ENCODE data around the gene TAF1C. TPM values are rescaled to one million over a fixed set of nuclear protein-coding genes. Genes with fewer than 3 reads are reported as not detected.

Gene TAF1C
- total RNA-seq, 1 donor, result 19.5 TPM

GRCh38 chr16:84212631-84213030 lies 25.8 kb upstream of the TAF1C start:
- Histone ChIP-seq H3K79me2 (ENCODE audit: insufficient read depth, low read length) (no peaks in the 10 kb centered on the region), H3K36me3 (ENCODE audit: insufficient read depth, low read length) (no peaks in the 10 kb centered on the region), H3K4me3 (ENCODE audit: insufficient read depth, low read length) (no peak overlapping the region), H3K4me2 (ENCODE audit: insufficient read depth, low read length) (no peak overlapping the region), H3K9me3 (ENCODE audit: low read depth, low read length) (no peaks in the 10 kb centered on the region), H3K4me1 (ENCODE audit: insufficient read depth, low read length) (no peaks in the 10 kb centered on the region), H2AFZ (ENCODE audit: low read length) (no peak overlapping the region), H4K20me1 (ENCODE audit: insufficient read depth, low read length) (no peaks in the 10 kb centered on the region), H3K27ac (ENCODE audit: low read depth, low read length) (no peak overlapping the region), H3K27me3 (ENCODE audit: insufficient read depth, low read length) (peaks cover 7% of the 10 kb centered on the region)
- TF ChIP-seq CTCF (IDR thresholded peaks at IDR 0.05; ENCODE audit: extremely low read depth, low read depth, low read length), result no peak
- peak; percentile 27 for DNase-seq (ENCODE audit: insufficient read length, low spot score, missing footprints)

- Histone ChIP-seq H3K4me2 (ENCODE audit: insufficient read depth, low read length) (no peak overlapping the region), H3K27me3 (ENCODE audit: insufficient read depth, low read length) (peaks cover 7% of the 10 kb centered on the region), H3K9me3 (ENCODE audit: low read depth, low read length) (no peaks in the 10 kb centered on the region), H2AFZ (ENCODE audit: low read length) (no peak overlapping the region), H4K20me1 (ENCODE audit: insufficient read depth, low read length) (no peaks in the 10 kb centered on the region), H3K4me1 (ENCODE audit: insufficient read depth, low read length) (no peaks in the 10 kb centered on the region), H3K4me3 (ENCODE audit: insufficient read depth, low read length) (no peak overlapping the region), H3K36me3 (ENCODE audit: insufficient read depth, low read length) (no peaks in the 10 kb centered on the region), H3K27ac (ENCODE audit: low read depth, low read length) (no peak overlapping the region), H3K79me2 (ENCODE audit: insufficient read depth, low read length) (no peaks in the 10 kb centered on the region)
- TF ChIP-seq CTCF (IDR thresholded peaks at IDR 0.05; ENCODE audit: extremely low read depth, low read depth, low read length), result no peak
- DNase-seq (ENCODE audit: insufficient read length, low spot score, missing footprints), result no peak
These were observed 25.3 kb upstream of the TAF1C start for GRCh38 chr16:84212154-84212553.

- no peak for TF ChIP-seq CTCF (IDR thresholded peaks at IDR 0.05; ENCODE audit: extremely low read depth, low read depth, low read length)
- Histone ChIP-seq H4K20me1 (ENCODE audit: insufficient read depth, low read length) (no peaks in the 10 kb centered on the region), H3K36me3 (ENCODE audit: insufficient read depth, low read length) (no peaks in the 10 kb centered on the region), H3K4me2 (ENCODE audit: insufficient read depth, low read length) (no peak overlapping the region), H3K4me3 (ENCODE audit: insufficient read depth, low read length) (no peak overlapping the region), H2AFZ (ENCODE audit: low read length) (no peak overlapping the region), H3K4me1 (ENCODE audit: insufficient read depth, low read length) (no peaks in the 10 kb centered on the region), H3K27ac (ENCODE audit: low read depth, low read length) (no peak overlapping the region), H3K79me2 (ENCODE audit: insufficient read depth, low read length) (no peaks in the 10 kb centered on the region), H3K27me3 (ENCODE audit: insufficient read depth, low read length) (peaks cover 11% of the 10 kb centered on the region), H3K9me3 (ENCODE audit: low read depth, low read length) (no peaks in the 10 kb centered on the region)
- peak; percentile 79 for DNase-seq (ENCODE audit: insufficient read length, low spot score, missing footprints)
These were observed 23.1 kb upstream of the TAF1C start for GRCh38 chr16:84209989-84210388.

- TF ChIP-seq CTCF (IDR thresholded peaks at IDR 0.05; ENCODE audit: extremely low read depth, low read depth, low read length), result no peak
- H3K4me2 ChIP-seq (ENCODE audit: insufficient read depth, low read length), result no peak overlapping the region
- H2AFZ ChIP-seq (ENCODE audit: low read length), result no peak overlapping the region
These were observed 21.0 kb upstream of the TAF1C start for GRCh38 chr16:84207879-84208278.

More at GRCh38 chr16:84207879-84208278, 21.0 kb upstream of the TAF1C start:
- Histone ChIP-seq H3K36me3 (ENCODE audit: insufficient read depth, low read length) (no peaks in the 10 kb centered on the region), H3K4me3 (ENCODE audit: insufficient read depth, low read length) (no peak overlapping the region), H3K4me1 (ENCODE audit: insufficient read depth, low read length) (no peaks in the 10 kb centered on the region), H3K27me3 (ENCODE audit: insufficient read depth, low read length) (peaks cover 8% of the 10 kb centered on the region), H3K9me3 (ENCODE audit: low read depth, low read length) (no peaks in the 10 kb centered on the region), H3K79me2 (ENCODE audit: insufficient read depth, low read length) (no peaks in the 10 kb centered on the region), H4K20me1 (ENCODE audit: insufficient read depth, low read length) (no peaks in the 10 kb centered on the region), H3K27ac (ENCODE audit: low read depth, low read length) (no peak overlapping the region)
- DNase-seq (ENCODE audit: insufficient read length, low spot score, missing footprints), result no peak

Measured in osteoblast (primary cell).